GM18517 (cell line): Measurements from ENCODE around the gene GABPB2.
A peak's percentile ranks its signal among the peaks of the same experiment; 100 is the strongest.
"Not testable (repeated sequence)": the region's sequence is repeated elsewhere in the genome, so short reads cannot be mapped to it uniquely, and the experiment has no call there.

ENCODE experiments used
- ATAC-seq: cut with Tn5 transposase; IDR thresholded peaks from one replicate; pipeline ENCODE4 v1.9.1; 2021; ENCODE audit warnings: mild to moderate bottlenecking, moderate library complexity; ENCODE audit not compliant: unreplicated experiment

GABPB2 gene

GRCh38 chr1:151059109-151060006 is 11.2 kb upstream of the GABPB2 start, which contains the start of gene CDC42SE1:
Gene CDC42SE1, minus strand, starts transcription at chr1:151059622. Its CDS starts 3,892 bp downstream, at chr1:151055730.
- peak; percentile 66 for ATAC-seq

GRCh38 chr1:151060007-151060656 is 10.4 kb upstream of the GABPB2 start, which contains the start of gene MLLT11:
Gene MLLT11, plus strand, starts transcription at chr1:151060397. Its CDS starts 6,828 bp downstream, at chr1:151067225.
- no peak for ATAC-seq

GRCh38 chr1:151060657-151061421 is 9.7 kb upstream of the GABPB2 start:
- ATAC-seq, result no peak

GRCh38 chr1:151061704-151062103 is 8.9 kb upstream of the GABPB2 start:
- ATAC-seq, result no peak

- no peak for ATAC-seq
These were observed 7.7 kb upstream of the GABPB2 start for GRCh38 chr1:151062741-151063371.

GRCh38 chr1:151065089-151065645 is 5.4 kb upstream of the GABPB2 start:
- ATAC-seq, result no peak

GRCh38 chr1:151067185-151067584 is 3.4 kb upstream of the GABPB2 start:
- ATAC-seq, result no peak

- ATAC-seq, result no peak
These were observed 1.5 kb upstream of the GABPB2 start for GRCh38 chr1:151069103-151069486.

- ATAC-seq, result no peak
These were observed 1.7 kb downstream of the GABPB2 start for GRCh38 chr1:151072224-151072623.

- ATAC-seq, result no peak
These were observed 15.5 kb downstream of the GABPB2 start for GRCh38 chr1:151085953-151086559.

- ATAC-seq, result not testable (repeated sequence)
These were observed 26.9 kb downstream of the GABPB2 start for GRCh38 chr1:151097426-151097825.

GRCh38 chr1:151098126-151098525 is 27.6 kb downstream of the GABPB2 start:
- no peak for ATAC-seq

GRCh38 chr1:151104630-151105029 is 34.1 kb downstream of the GABPB2 start:
- no peak for ATAC-seq

GRCh38 chr1:151106894-151107293 is 36.3 kb downstream of the GABPB2 start:
- ATAC-seq, result no peak

- ATAC-seq, result no peak
These were observed 37.8 kb downstream of the GABPB2 start for GRCh38 chr1:151108331-151108730.

GRCh38 chr1:151113877-151114276 is 43.3 kb downstream of the GABPB2 start:
- no peak for ATAC-seq

GRCh38 chr1:151124763-151125403 is 54.3 kb downstream of the GABPB2 start:
- no peak for ATAC-seq

GRCh38 chr1:151128800-151129199 is 58.2 kb downstream of the GABPB2 start:
- ATAC-seq, result no peak

GRCh38 chr1:151130987-151131586 is 60.5 kb downstream of the GABPB2 start:
- ATAC-seq, result no peak
